Gastroesophageal sphincter (tissue), 3 donors: ENCODE data around the gene INTS12.

Experiments used
- POLR2A ChIP-seq, 2 donors: fragments of 450-650 bp; IDR thresholded peaks; one replicate each; pipeline ENCODE4 v1.6.1; 2017; ENCODE audit warnings: antibody characterized with exemption in 2 of 2, mild to moderate bottlenecking in 2 of 2, moderate library complexity in 1 of 2
- POLR2AphosphoS5 ChIP-seq: sonication (generic); formaldehyde crosslinking; IDR thresholded peaks from one replicate; pipeline ENCODE4 v1.6.1; 2017; ENCODE audit warnings: antibody characterized with exemption
- TF ChIP-seq, protein P1 (sequence below), 4 experiments: fragments of 200-600 bp in 2 of 4; fragments of 450-650 bp in 2 of 4; sonication (generic) in 1 of 4; IDR thresholded peaks; one replicate each; pipeline ENCODE4 v1.5.1; 2017 to 2019; ENCODE audit warnings: antibody characterized with exemption in 4 of 4, mild to moderate bottlenecking in 2 of 4, moderate library complexity in 2 of 4

DNA sequence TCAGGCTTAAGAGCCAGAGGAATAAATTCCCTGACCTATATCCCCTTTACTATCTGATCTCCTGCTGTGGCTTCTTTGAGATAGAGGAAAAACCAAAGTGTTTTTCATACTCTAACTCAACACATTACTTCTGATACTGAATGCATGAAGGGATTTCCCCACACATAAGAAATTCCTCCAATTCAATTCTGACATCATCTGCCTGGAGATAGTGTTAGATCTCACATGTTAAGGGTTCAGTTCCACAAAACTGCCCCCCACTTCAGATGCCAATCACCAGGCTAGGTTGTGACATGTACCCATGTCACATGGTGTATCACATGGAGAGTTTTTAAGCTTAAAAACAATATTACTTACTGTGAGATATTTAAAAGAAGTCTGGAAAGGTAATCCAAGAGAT lies 46.9 kb upstream of the INTS12 start:
- TF ChIP-seq, protein P1, sequence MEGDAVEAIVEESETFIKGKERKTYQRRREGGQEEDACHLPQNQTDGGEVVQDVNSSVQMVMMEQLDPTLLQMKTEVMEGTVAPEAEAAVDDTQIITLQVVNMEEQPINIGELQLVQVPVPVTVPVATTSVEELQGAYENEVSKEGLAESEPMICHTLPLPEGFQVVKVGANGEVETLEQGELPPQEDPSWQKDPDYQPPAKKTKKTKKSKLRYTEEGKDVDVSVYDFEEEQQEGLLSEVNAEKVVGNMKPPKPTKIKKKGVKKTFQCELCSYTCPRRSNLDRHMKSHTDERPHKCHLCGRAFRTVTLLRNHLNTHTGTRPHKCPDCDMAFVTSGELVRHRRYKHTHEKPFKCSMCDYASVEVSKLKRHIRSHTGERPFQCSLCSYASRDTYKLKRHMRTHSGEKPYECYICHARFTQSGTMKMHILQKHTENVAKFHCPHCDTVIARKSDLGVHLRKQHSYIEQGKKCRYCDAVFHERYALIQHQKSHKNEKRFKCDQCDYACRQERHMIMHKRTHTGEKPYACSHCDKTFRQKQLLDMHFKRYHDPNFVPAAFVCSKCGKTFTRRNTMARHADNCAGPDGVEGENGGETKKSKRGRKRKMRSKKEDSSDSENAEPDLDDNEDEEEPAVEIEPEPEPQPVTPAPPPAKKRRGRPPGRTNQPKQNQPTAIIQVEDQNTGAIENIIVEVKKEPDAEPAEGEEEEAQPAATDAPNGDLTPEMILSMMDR (IDR thresholded peaks at IDR 0.05), result no peak
- TF ChIP-seq POLR2A (IDR thresholded peaks at IDR 0.05) (no peak), POLR2AphosphoS5 (no peak)
